ENCODE data around the gene AUNIP.

AUNIP gene, protein sequence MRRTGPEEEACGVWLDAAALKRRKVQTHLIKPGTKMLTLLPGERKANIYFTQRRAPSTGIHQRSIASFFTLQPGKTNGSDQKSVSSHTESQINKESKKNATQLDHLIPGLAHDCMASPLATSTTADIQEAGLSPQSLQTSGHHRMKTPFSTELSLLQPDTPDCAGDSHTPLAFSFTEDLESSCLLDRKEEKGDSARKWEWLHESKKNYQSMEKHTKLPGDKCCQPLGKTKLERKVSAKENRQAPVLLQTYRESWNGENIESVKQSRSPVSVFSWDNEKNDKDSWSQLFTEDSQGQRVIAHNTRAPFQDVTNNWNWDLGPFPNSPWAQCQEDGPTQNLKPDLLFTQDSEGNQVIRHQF

DNA sequence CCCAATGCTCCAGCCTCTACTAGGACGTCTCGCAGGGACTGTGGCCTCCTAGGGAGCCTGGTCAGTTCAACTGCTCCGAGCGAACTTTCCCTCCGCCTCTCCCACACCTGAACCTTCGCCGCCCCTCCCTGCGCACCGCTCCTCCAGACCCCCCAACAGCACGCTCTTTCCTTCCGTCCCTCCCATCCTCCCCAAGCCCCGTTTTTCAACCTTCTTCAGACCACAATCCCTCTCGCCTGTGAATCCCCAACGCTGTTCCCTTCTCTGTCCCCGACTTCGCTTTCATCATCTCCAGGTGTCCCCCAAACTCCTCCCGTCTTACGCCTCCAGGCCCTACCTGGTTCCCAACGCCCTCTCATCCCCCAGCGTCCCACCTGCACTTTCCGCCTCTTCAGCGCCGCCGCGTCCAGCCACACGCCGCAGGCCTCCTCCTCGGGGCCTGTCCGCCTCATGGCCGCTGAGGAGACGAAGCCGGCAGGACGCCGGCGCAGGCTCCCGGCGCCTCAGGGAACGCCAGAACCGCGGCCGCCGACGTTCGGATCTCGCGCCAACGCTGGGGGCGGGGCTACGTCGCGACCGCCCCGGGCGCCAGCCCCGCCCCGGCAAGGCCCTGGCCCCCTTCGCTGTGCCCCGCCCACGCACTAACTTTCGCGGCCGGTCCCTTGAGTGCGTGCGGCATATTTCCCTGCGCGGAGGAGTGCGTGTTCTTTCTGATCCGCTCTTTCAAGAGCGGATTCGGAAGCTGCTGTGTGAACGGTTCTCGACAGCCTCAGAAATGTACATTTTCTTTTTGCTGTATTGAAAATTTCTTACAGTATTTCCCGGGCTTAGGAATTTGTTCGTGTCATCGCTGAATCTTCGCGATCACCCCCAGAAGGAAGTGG is at the start of gene AUNIP:
AUNIP (minus strand) TSS at position 552 of the 884 bp plus-strand sequence; CDS start at position 452, 100 bp downstream.
- DNase-seq, result peak; percentile 97

DNA sequence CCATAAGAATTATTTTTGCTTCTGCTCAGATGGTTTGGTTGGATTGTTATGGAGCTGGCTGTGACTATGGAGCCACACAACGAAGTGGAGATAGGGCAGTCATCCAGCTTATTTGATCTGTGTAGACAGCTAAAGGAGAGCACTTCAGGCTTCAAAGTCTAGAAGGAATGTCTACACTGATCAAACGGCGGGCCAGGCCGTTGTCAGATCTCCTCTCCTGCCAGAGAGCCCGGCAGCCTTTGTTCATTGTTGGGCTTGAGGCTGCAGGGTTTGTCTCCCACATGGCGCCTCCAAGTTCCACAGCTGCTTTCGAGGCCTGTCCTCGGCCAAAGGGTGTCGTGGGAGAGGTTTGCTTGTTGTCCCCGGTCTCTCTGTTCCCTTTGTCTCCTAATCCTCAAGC is 49.8 kb upstream of the AUNIP start:
- no peak for DNase-seq

DNA sequence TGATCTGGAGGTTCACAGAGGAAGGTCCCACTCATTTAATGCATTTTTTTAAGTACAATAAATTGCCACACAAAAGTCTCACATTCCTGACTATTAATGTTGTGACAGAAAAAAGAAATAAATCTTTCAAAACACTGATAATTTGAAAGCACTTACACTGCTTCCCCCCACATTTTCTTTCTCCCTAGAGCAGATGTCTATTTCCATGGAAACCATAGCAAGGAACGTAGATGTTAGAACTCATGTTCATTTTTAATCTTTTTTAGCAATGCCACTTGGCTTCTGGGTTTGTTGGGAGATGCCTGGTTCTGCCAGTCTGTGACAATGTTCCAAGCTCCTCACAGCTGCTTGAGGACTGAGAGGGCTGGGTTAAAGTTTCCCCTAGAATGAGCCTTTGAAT is 48.9 kb upstream of the AUNIP start:
- no peak for DNase-seq

DNA sequence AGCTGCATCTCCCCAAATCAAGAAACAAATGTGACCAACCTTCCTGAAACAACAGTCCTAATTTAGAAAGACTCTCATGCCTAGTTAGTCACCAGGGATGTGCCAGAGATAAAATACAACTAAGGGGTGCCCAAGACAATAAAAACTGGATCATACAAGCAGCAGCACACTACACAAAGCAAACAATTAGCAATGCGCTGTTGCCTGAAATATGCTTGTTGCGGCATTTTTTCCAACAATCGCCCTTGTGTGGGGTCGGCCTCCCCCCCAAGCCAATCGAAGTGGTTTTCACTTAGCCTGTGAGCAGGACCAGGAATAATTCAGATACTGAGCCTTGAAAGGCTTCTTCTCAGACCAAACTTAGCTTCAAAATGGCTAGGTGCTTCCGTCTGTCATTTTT is 48.3 kb upstream of the AUNIP start:
- no peak for DNase-seq

DNA sequence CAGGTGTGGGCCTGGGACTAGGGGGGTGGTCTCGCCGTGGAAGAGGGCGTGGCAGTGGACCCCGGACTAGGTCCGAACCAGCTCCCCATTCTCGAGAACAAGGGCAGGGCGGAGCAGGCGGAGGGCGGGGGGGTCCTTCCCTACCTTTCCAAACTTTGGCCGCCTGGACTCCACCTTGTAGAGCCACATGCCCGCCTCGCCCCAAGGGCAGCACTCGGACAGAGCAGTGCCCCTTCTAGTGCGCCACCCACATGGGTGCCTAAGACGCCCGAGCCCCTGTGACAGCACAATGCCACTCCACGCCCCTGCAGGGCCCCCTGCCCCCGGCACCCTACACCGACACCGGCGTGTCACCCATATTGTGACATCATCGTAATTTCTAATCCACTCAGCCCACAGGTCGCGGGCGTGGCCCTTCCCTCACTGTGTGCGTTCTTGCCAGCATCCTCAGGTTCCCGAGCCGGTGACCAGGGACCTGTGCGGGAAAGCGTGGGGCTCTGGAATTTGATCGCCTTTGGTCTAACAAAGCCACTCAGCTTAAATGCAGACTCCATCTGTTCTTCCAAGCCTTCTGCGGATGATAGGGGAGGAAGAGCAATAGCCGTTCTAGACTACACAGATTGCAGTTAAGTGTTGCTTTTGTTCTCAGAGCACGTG is 47.5 kb upstream of the AUNIP start:
- no peak for DNase-seq

DNA sequence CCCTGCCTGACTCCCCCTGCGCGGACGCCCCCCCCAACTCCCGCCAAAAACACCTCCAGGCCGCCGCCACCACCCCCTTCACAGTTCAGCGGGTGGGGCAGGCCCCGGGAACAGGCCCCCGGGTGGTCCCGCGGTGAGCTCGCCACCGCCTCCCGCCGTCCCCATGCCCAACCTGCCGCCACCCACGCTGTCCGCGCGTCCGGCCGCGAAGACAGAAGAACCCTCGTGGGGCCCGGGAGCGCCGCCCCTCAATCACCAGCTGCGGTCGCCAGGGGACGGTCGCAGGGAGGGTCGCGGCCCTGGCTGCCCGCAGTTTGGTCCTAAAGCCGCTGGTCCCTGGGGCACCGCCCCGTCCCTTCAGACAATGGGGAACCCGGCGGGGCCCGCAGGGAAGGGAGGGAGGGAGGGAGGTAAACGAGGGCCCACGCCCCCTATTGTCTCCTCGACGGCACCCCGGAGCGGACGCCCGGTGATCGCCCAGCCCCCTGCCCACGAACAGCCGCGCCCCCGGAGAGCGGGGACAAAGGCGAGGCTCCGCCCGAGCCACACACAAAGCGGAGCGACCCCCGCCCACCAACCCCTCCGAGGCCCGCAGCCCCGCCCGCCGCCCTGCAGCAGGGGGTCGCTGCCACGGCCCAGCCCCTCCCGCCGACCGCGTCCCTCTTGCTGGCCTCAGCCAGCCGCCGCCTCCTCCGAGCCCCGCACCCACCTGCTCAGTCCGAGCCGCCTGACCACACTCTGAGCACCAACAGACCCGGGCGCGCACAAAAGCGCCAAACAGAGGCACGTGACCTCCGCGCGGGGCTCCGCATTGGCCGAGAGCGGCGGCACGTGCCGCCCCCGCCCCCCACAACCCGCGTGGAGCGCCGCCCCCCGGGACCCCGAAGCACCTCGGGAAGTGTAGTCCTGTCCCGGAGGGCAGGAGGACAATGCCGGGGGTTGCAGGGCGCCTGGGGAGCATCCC is 46.7 kb upstream of the AUNIP start, which contains the start of gene STMN1:
STMN1 (minus strand) TSS at position 740 of the 964 bp plus-strand sequence. CDS start 1,743 bp downstream, outside the sequence.
- peak; percentile 95 for DNase-seq

DNA sequence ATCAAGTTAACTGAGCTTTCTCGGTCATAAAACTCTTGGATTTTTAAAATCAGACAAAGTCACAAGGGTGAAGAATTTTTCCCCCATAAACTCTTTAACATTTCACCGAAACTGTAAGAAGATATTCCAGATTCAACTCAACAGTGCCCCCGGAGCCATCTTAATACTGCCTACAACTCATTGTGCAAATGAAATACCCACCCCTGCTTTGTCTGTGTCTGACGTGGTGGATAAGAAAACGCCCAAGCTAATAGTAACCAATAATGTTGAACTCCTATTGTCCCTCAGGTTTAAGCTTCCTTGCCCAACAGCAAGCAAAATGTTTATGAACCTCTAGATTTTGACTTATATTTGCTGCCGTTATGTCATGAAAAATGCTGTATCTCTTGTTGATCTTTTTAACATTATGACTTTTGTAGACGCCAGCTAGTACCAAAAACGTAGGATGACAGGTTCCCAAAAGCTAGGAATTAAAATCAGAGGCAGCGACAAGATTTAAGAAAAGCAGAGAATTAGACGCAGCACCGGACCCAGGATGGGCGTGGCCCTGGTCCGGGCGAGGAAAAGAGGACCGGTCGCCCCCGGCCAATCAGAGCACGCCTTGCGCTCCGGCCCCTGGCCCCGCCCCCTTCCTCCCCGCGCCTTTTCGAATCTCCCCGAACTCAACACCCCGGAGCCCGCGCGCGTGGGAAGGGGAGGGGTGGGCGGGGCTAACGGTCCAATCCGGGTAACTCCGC is 45.9 kb upstream of the AUNIP start:
- DNase-seq, result peak; percentile 99

DNA sequence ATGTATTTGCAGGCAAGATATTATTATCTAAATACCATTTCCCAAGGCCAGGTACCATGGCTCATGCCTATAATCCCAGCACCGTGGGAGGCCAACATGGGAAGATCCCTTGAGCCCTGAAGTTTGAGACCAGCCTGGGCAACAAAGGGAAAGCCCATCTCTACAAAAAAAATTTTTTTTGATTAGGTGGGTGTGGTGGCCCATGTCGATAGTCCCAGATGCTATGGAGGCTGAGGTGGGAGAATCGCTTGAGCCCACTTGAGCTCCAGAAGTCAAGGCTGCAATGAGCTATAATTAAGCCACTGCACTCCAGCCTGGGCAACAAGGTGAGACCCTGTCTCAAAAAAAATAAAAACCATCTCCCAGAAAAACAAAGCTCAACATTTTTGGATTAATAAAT is 44.7 kb upstream of the AUNIP start:
- no peak for DNase-seq

DNA sequence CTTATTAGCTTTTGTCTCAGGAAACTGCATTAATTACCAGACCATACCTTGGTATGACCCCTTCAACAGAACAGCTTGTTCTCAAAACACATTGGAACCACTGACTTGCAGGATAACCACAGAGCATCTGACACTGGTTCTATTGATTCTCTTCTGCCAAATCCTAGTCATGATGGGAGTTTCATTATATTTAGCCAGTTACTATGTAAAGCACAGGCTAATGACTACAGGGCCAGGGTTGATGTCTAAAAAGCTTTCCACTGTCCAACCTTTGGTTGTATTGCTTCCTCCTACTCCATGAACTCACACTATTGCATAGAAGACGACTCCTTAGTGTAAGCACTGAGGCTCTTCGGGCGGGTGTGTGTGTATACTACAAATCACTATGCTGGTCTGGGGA is 43.2 kb upstream of the AUNIP start:
- DNase-seq, result no peak

DNA sequence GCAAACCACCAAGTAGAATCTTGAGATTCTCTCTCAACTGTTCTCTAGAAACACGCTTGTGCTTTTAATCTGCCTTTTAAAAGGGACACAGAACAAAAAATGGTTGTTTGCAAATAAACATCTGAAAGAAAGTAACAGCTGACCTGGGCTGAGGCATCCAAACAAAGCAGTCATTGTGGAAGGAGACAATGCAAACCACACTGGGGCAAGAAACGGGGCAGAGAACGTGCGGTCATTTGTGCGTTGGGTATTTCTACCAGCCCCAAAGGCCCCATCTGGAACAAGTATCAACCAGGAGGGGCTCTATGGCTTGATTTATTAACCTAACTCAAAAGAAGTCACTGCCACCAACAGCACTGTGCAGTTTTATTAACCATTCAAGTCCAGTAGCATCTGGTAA is 41.0 kb upstream of the AUNIP start:
- no peak for DNase-seq

DNA sequence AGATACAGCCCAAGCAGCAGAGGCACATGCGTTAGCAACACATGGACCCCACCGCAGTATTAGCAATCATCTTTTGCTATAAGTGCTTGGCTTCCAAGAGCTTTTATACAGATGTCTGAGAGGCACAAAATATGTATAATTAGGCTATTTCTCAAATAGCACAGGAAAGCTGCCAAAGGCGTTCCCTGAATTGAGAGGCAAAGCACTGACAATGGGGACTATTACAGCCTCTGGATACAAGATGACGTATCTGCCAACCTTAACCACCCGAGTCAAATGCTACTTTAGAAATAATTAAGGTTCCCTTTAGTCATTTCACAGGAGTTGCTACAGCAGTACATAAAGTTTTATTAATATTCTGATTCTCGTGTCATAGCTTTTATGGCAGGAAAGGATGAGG is 40.5 kb upstream of the AUNIP start:
- DNase-seq, result no peak

DNA sequence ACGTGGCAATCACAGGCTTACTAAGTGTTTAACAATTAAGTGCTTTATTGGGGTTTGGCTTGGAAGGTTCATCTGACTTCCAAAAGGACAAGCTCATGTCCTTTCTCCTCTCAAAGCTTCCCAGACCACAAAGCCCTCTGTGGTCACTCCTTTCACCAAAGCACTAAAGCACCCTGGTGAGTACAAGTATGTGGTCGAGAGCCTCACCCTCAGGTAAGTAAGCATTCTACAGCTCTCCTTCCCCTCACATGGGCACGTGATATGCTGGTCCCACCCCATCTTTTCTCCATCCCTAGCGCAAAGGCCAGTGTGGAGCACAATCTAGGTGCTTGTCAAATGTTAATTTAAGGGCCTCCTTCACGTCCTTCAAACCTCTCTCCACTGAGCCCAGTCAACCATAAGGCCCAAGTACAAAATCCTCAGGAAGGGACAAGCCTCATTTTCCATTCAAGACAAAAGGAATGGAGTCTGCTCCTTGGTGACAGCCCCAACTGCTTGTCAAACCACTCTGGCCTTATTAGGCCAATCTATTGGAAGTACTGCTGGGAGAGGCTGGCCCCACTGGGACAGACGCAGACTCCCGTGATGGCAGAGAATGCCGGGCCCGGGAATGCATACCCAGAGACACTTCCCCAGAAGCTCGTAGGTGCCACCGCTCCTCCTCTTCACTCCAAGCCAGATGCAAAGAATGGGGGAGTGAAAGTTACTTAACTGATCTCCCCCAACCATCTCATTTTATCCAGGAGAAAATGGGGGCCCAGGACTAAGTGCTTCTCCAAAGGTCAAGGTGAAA is 39.2 kb upstream of the AUNIP start:
- no peak for DNase-seq

DNA sequence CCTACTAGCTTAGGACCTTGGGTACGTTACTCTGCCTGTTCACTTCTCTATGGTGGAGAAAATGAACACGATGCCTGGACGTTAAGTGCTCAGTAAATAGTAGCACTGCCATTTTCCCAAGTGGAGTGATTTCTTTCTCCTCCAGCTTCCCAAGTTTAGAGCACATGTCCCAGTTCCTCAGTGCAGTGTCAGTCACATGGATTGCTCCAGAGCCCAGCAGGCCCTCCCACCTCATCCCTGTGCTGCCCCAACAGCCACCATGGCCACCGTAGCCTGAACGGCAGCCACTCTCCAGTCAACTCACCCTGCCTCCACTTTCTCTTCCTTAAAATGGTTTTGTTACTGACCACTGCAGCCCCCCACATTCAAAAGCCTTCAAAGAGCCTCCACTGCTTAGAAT is 38.5 kb upstream of the AUNIP start:
- no peak for DNase-seq

DNA sequence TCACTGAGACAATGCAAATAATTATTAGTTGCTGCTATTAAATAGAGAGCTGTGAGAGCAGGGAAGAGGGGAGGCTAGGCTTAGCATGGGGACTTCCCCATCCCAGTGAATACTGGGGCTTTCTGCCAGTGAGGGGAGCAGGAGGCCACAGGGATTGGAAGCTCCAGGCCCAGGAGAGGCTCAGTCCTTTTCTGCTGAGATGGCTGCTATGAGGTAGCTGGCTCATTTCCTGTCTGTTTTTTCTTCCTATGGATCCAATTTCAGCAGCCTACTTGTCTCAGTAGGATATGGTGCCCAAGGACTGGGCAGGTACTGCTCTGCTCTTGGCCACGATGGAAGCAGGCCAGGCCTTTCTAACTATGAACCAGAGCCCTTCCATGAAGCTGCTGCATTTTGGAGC is 37.0 kb upstream of the AUNIP start:
- DNase-seq, result no peak

DNA sequence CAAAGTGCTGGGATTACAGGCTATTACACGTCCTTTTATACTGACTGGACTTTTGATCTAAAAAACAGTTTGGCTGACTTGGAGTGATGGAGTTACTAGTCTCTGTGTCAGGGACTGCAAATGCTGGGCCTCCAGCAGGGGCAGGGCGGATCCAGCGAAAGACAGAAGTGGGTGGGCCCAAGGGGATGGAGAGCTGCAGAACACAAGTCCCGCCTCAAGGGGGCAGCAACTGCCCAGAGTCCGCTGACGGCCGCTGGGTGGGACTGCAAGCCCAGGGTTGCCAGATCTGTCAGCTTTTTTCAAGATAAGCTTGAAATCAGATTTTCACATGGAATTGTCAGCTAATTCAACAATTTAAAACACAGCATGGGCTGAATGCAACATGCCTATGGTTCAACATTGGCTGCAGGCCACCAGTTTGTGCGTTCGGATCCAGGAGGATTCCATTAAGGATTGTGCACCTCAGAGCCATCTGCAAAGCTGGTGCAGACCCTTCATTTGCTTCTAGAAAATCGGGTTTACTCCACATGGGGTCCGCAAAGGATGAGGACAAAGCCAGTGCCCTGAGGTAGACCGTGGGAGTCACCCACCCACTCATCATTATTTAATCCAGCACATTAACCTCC is 36.2 kb upstream of the AUNIP start:
- peak; percentile 93 for DNase-seq

DNA sequence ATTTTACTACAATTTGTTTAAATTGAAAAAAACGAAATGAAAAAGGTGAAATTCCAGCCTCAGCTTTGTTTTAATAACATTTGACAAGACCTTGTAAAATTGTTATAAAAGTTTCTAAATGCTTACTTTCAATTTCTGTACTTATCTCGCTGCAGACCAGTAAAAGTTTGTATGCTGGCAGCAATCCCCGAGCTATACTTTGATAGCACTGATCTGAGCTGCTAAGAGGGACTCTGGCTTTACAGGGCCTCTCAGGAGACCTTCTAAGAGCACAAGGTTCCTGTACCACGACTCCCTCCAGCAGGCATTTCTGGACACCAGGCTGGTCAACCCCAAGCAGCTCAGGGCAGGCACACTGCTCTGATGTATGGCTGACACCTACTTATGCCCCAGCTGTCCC is 33.9 kb upstream of the AUNIP start:
- DNase-seq, result no peak

DNA sequence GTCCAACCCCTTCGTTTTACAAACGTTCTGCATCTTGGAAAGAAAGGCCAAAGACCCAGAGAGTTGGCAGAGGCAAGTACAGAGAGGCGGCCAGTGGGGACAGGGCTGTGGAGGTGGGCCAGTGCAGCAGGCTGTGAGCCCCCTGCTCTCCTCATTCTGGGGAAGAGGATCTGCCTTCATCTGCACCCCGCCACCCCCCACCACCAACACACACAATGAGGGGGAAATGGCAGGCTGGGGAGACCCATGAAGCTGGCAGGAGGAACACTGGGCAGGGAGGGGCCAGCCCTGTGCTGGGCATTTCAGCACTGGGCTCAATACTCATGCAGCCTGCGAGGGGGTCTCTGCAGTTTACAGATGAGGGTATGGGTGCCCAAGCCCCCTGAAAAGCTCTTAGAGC is 32.3 kb upstream of the AUNIP start:
- DNase-seq, result no peak

DNA sequence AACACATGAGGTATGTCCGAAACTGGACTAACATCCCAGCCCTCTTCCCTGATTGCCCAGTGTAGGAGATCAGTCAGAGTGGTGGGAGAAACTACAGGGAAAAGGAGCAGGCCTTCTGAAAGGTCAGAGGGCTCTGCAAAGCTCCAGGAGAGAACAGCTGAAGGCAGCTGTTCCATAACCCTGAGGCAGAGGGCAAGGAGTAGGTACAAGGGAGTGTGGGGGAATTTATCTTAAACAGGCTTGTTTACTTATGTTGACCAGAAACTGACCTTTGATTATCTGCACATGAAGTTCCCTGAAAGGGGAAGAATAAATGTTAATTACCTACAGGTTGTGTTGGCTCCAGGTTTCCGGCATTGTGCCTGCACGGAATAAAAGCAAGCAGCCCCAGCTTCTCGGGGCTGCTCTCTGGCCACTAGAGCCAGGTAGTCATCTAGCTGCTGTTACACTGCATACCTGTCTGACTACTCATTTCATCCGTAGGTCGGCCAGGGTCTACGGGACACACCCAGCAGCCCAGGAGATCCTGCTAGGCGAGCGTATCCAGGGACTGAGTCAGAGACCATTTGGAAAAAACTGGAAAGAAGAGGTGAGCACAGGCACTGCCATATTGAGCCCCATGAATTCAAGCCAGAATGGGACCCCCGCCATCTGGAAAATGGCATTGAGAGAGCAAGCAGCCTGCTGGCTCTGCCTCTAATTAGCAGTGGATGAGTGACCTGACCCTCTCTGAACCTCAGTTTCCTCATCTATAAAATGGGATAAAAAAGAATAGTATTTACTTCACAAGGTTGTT is 31.2 kb upstream of the AUNIP start:
- no peak for DNase-seq

DNA sequence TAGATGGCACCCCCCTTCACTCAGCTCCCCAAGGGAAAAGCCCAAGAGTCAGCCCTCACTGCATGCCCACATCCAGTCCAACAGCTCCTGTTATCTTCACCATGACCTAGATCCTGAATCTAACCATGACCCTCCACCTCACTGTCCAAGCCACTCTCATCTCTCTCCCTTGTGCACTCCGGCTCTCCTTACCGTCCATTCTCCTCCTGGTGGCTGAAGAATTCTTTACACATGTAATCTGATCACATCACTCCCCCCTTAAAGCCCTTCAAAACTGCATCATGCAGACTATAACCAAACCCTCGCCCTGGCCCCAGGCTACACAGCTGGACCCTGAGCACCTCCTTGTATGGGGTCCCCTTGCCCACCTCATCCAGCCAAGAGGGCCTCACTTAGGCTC is 30.2 kb upstream of the AUNIP start:
- no peak for DNase-seq
